Mesenchymal stem cell (in vitro differentiated cells and primary cell): Measurements from ENCODE around the gene REST.

ENCODE experiments used
- DNase-seq: peaks from one replicate; pipeline ENCODE4 v3.0.0-alpha.2; 2013
- H2AFZ ChIP-seq: one replicate; pipeline ENCODE4 v1.6.1; 2013; ENCODE audit warnings: low read depth, mild to moderate bottlenecking, control low read depth, inconsistent platforms, low read length, moderate library complexity
- H2AK5ac ChIP-seq: 2 replicates; pipeline ENCODE4 v1.6.1; 2013; ENCODE audit warnings: low read length, moderate library complexity, mild to moderate bottlenecking, inconsistent platforms; ENCODE audit not compliant: severe bottlenecking
- H2BK120ac ChIP-seq: one replicate; pipeline ENCODE4 v1.6.1; 2013; ENCODE audit warnings: low read depth, mild to moderate bottlenecking, inconsistent platforms, low read length, moderate library complexity
- H2BK12ac ChIP-seq, 2 experiments: one replicate each; pipeline ENCODE4 v1.6.1; 2013; ENCODE audit warnings: inconsistent platforms in 2 of 2, low read length in 2 of 2, mild to moderate bottlenecking in 2 of 2, moderate library complexity in 2 of 2, control low read depth in 1 of 2
- H2BK15ac ChIP-seq: one replicate; pipeline ENCODE4 v1.6.1; 2013; ENCODE audit warnings: mild to moderate bottlenecking, low read depth, inconsistent platforms; ENCODE audit not compliant: poor library complexity, severe bottlenecking
- H2BK5ac ChIP-seq: 2 replicates; pipeline ENCODE4 v1.6.1; 2013; ENCODE audit warnings: low read depth, mild to moderate bottlenecking, low read length, control low read depth, inconsistent platforms; ENCODE audit not compliant: poor library complexity, severe bottlenecking
- H3K14ac ChIP-seq, 2 experiments: one replicate each; pipeline ENCODE4 v1.6.1; 2013; ENCODE audit warnings: inconsistent platforms in 2 of 2, low read length in 2 of 2, control low read depth in 1 of 2, mild to moderate bottlenecking in 1 of 2, moderate library complexity in 1 of 2
- H3K18ac ChIP-seq, 2 experiments: one replicate each; pipeline ENCODE4 v1.6.1; 2013; ENCODE audit warnings: inconsistent platforms in 2 of 2, low read length in 2 of 2, control low read depth in 1 of 2, low read depth in 1 of 2, mild to moderate bottlenecking in 1 of 2
- H3K23ac ChIP-seq, 2 experiments: one replicate each; pipeline ENCODE4 v1.6.1; 2013; ENCODE audit warnings: inconsistent platforms in 2 of 2, low read length in 2 of 2, mild to moderate bottlenecking in 2 of 2, moderate library complexity in 2 of 2, control low read depth in 1 of 2
- H3K27ac ChIP-seq: 2 replicates; pipeline ENCODE4 v1.5.1; 2013; ENCODE audit warnings: mild to moderate bottlenecking, moderate library complexity, low read length, control low read depth, inconsistent platforms; ENCODE audit not compliant: poor library complexity, severe bottlenecking
- H3K27me3 ChIP-seq, 2 experiments: 2 replicates each; pipeline versions ENCODE4 v1.6.1 to v1.7.0; 2013; ENCODE audit warnings: low read length in 2 of 2, mild to moderate bottlenecking in 2 of 2, moderate library complexity in 2 of 2, control low read depth in 1 of 2, inconsistent platforms in 1 of 2; ENCODE audit not compliant: control insufficient read depth in 1 of 2, insufficient read depth in 1 of 2
- H3K36me3 ChIP-seq, 2 experiments: 2 replicates each; pipeline versions ENCODE4 v1.6.1 to v1.7.0; 2013; ENCODE audit warnings: low read length in 2 of 2, control low read depth in 1 of 2, inconsistent platforms in 1 of 2, low read depth in 1 of 2, mild to moderate bottlenecking in 1 of 2; ENCODE audit not compliant: insufficient read depth in 2 of 2, control insufficient read depth in 1 of 2
- H3K4ac ChIP-seq, 2 experiments: one replicate each; pipeline ENCODE4 v1.6.1; 2013; ENCODE audit warnings: inconsistent platforms in 2 of 2, low read length in 2 of 2, mild to moderate bottlenecking in 2 of 2, moderate library complexity in 2 of 2, control low read depth in 1 of 2, low read depth in 1 of 2
- H3K4me1 ChIP-seq: 2 replicates; pipeline ENCODE4 v1.6.1; 2013; ENCODE audit warnings: low read depth, low read length, control low read depth; ENCODE audit not compliant: control insufficient read depth, insufficient read depth
- H3K4me2 ChIP-seq: 2 replicates; pipeline ENCODE4 v1.6.1; 2013; ENCODE audit warnings: low read length, mild to moderate bottlenecking, inconsistent platforms; ENCODE audit not compliant: poor library complexity, severe bottlenecking
- H3K4me3 ChIP-seq, 2 experiments: 2 replicates each; pipeline versions ENCODE4 v1.5.1 to v1.7.0; 2013; ENCODE audit warnings: low read length in 2 of 2, mild to moderate bottlenecking in 2 of 2, control low read depth in 1 of 2, low read depth in 1 of 2; ENCODE audit not compliant: insufficient read depth in 1 of 2
- H3K79me1 ChIP-seq: replicated peaks from 2 replicates; pipeline ENCODE4 v1.6.1; 2013; ENCODE audit warnings: mild to moderate bottlenecking, control low read depth, low read length, inconsistent platforms; ENCODE audit not compliant: poor library complexity, severe bottlenecking
- H3K9ac ChIP-seq: 2 replicates; pipeline ENCODE4 v1.7.0; 2013; ENCODE audit warnings: mild to moderate bottlenecking, low read length, moderate library complexity
- H3K9me3 ChIP-seq: 2 replicates; pipeline ENCODE4 v1.7.0; 2013; ENCODE audit warnings: mild to moderate bottlenecking, low read length; ENCODE audit not compliant: control insufficient read depth
- H4K8ac ChIP-seq: one replicate; pipeline ENCODE4 v1.6.1; 2013; ENCODE audit warnings: inconsistent platforms, mild to moderate bottlenecking, low read length, moderate library complexity
- H4K91ac ChIP-seq: one replicate; pipeline ENCODE4 v1.6.1; 2013; ENCODE audit warnings: mild to moderate bottlenecking, low read length, inconsistent platforms
- WGBS: methylation state at CpG from one replicate; pipeline ENCODE4 v1.1.7; 2013; ENCODE audit warnings: mixed read lengths; 5-methylcytosine and 5-hydroxymethylcytosine counted together

REST gene

GRCh38 chr4:56863441-56864139 lies 44.1 kb upstream of the REST start:
- no peak overlapping the region for H3K18ac ChIP-seq
- no peak overlapping the region for H4K91ac ChIP-seq
- peaks cover 0 to 4% of the 10 kb centered on the region in 2 experiments for H3K27me3 ChIP-seq
- no peak overlapping the region for H2BK5ac ChIP-seq
- no peak overlapping the region for H3K9ac ChIP-seq
- H4K8ac ChIP-seq: no peak overlapping the region
- no peak overlapping the region for H3K14ac ChIP-seq
- no peak overlapping the region for H2BK12ac ChIP-seq
- no peak overlapping the region for H3K27ac ChIP-seq
- no peak overlapping the region for H3K4me2 ChIP-seq
- H2AFZ ChIP-seq: no peak overlapping the region
- H3K4me3 ChIP-seq: no peak overlapping the region
- H3K79me1 ChIP-seq: no peaks in the 10 kb centered on the region
- no peak overlapping the region for H2BK15ac ChIP-seq
- H3K9me3 ChIP-seq: no peaks in the 10 kb centered on the region
- no peaks in the 10 kb centered on the region for H3K4me1 ChIP-seq
- WGBS: 98% methylated on average over 7 of the region's 7 CpGs
- H3K36me3 ChIP-seq: no peaks in the 10 kb centered on the region
- no peak overlapping the region for H2AK5ac ChIP-seq
- no peak overlapping the region for H3K4ac ChIP-seq
- DNase-seq: no peak
- H2BK120ac ChIP-seq: no peak overlapping the region
- no peak overlapping the region for H3K23ac ChIP-seq

DNA sequence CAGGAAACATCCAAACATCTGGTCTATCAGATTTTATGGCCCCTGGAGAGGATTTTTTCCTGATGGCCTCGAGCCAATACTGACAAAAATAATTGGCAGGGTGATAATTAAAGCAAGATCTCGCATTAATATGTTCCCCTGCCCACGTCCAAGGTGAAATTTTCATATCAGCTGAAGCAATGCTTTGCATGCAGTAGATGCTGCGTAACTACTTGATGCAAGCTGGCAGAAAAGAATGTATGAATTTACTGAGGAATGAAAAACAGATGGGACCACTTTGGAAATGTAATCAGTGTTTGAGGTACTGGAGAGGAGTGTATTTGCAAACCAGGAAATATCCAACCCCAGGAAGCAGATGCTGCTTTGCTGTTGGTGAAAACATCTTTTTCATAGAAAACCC lies 36.8 kb upstream of the REST start:
- WGBS: 78% methylated on average over 4 of the region's 4 CpGs

GRCh38 chr4:56871371-56871866 lies 36.3 kb upstream of the REST start:
- no peak overlapping the region for H2BK120ac ChIP-seq
- H3K14ac ChIP-seq: no peak overlapping the region
- peaks cover 0 to 4% of the 10 kb centered on the region in 2 experiments for H3K27me3 ChIP-seq
- H4K8ac ChIP-seq: no peak overlapping the region
- H3K9ac ChIP-seq: peak overlapping the region; percentile 54
- H3K18ac ChIP-seq: no peak overlapping the region
- no peak overlapping the region for H3K23ac ChIP-seq
- no peaks in the 10 kb centered on the region for H3K4me1 ChIP-seq
- no peak overlapping the region for H2BK5ac ChIP-seq
- WGBS: 65% methylated on average over 9 of the region's 10 CpGs
- no peak overlapping the region for H2BK12ac ChIP-seq
- H3K4me3 ChIP-seq: peak overlapping the region in 1 of 2 experiments; percentile 10
- H2AFZ ChIP-seq: no peak overlapping the region
- no peaks in the 10 kb centered on the region for H3K9me3 ChIP-seq
- no peak overlapping the region for H3K27ac ChIP-seq
- H4K91ac ChIP-seq: no peak overlapping the region
- no peak overlapping the region for H3K4ac ChIP-seq
- no peak overlapping the region for H2AK5ac ChIP-seq
- no peak overlapping the region for H2BK15ac ChIP-seq
- H3K36me3 ChIP-seq: no peaks in the 10 kb centered on the region
- no peak for DNase-seq
- H3K4me2 ChIP-seq: no peak overlapping the region
- no peaks in the 10 kb centered on the region for H3K79me1 ChIP-seq

More for the DNA sequence above, 36.8 kb upstream of the REST start:
- Histone ChIP-seq H2BK5ac (no peak overlapping the region), H3K4me2 (no peak overlapping the region), H3K18ac (no peak overlapping the region), H2BK15ac (no peak overlapping the region), H3K4ac (no peak overlapping the region), H3K4me3 (peak overlapping the region in 1 of 2 experiments; percentile 10), H3K14ac (no peak overlapping the region), H2BK12ac (no peak overlapping the region), H2AFZ (no peak overlapping the region), H3K9me3 (no peaks in the 10 kb centered on the region), H3K27me3 (peaks cover 0 to 4% of the 10 kb centered on the region in 2 experiments), H2AK5ac (no peak overlapping the region), H3K79me1 (no peaks in the 10 kb centered on the region), H4K8ac (no peak overlapping the region), H4K91ac (no peak overlapping the region), H3K36me3 (no peaks in the 10 kb centered on the region), H2BK120ac (no peak overlapping the region), H3K9ac (peak overlapping the region; percentile 54), H3K27ac (no peak overlapping the region), H3K4me1 (no peaks in the 10 kb centered on the region), H3K23ac (no peak overlapping the region)
- DNase-seq: no peak

GRCh38 chr4:56874166-56874565 lies 33.5 kb upstream of the REST start:
- H3K27ac ChIP-seq: no peak overlapping the region
- H3K4me3 ChIP-seq: no peak overlapping the region
- no peak overlapping the region for H4K91ac ChIP-seq
- H3K4me2 ChIP-seq: no peak overlapping the region
- H3K9ac ChIP-seq: no peak overlapping the region
- no peak overlapping the region for H2BK5ac ChIP-seq
- H2BK12ac ChIP-seq: no peak overlapping the region
- H3K23ac ChIP-seq: no peak overlapping the region
- H2BK120ac ChIP-seq: no peak overlapping the region
- no peaks in the 10 kb centered on the region for H3K36me3 ChIP-seq
- no peak overlapping the region for H2AFZ ChIP-seq
- DNase-seq: no peak
- H3K14ac ChIP-seq: no peak overlapping the region
- no peaks in the 10 kb centered on the region for H3K27me3 ChIP-seq
- WGBS: 76% methylated on average over 9 of the region's 10 CpGs
- no peaks in the 10 kb centered on the region for H3K79me1 ChIP-seq
- no peak overlapping the region for H3K4ac ChIP-seq
- H2BK15ac ChIP-seq: no peak overlapping the region
- no peaks in the 10 kb centered on the region for H3K9me3 ChIP-seq
- H4K8ac ChIP-seq: no peak overlapping the region
- H3K4me1 ChIP-seq: no peaks in the 10 kb centered on the region
- H2AK5ac ChIP-seq: no peak overlapping the region
- H3K18ac ChIP-seq: no peak overlapping the region
